Tibial nerve (tissue), 4 donors: ENCODE results near the gene FRMD3. TPM values are rescaled to one million over a fixed set of nuclear protein-coding genes. Genes with fewer than 3 reads are reported as not detected.

Experiments
- DNase-seq, 2 donors: peaks; one replicate each; pipeline ENCODE4 v3.0.0-alpha.2; 2019; ENCODE audit warnings: low spot score in 2 of 2
- H3K27ac ChIP-seq, 4 donors: fragments of 200-600 bp; sonication (generic) in 3 of 4; one replicate each; pipeline ENCODE4 v1.5.1; 2017 to 2019; ENCODE audit warnings: mild to moderate bottlenecking in 1 of 4
- H3K27me3 ChIP-seq, 2 donors: fragments of 200-600 bp; sonication (generic) in 1 of 2; one replicate each; pipeline versions ENCODE4 v1.5.1 to v1.6.0; 2017 to 2019
- H3K36me3 ChIP-seq, 3 donors: fragments of 200-600 bp; sonication (generic); one replicate each; pipeline ENCODE4 v1.5.1; 2018 to 2019
- H3K4me1 ChIP-seq, 4 donors: fragments of 200-600 bp; sonication (generic) in 3 of 4; one replicate each; pipeline ENCODE4 v1.5.1; 2017 to 2019
- H3K4me3 ChIP-seq, 4 donors: fragments of 200-600 bp; sonication (generic) in 3 of 4; one replicate each; pipeline ENCODE4 v1.5.1; 2017 to 2019; ENCODE audit warnings: mild to moderate bottlenecking in 1 of 4, moderate library complexity in 1 of 4
- H3K9me3 ChIP-seq, 4 donors: fragments of 200-600 bp; sonication (generic) in 3 of 4; one replicate each; pipeline ENCODE4 v1.5.1; 2017 to 2019
- CTCF ChIP-seq, 5 experiments: fragments of 200-600 bp in 3 of 5; fragments of 450-650 bp in 2 of 5; sonication (generic) in 3 of 5; IDR thresholded peaks; one replicate each; pipeline ENCODE4 v1.5.1; 2016 to 2019; ENCODE audit warnings: antibody characterized with exemption in 5 of 5, mild to moderate bottlenecking in 3 of 5, moderate library complexity in 2 of 5
- EP300 ChIP-seq, 2 donors: sonication (generic); formaldehyde crosslinking; IDR thresholded peaks; one replicate each; pipeline ENCODE4 v1.6.1; 2017; ENCODE audit warnings: antibody characterized with exemption in 2 of 2, mild to moderate bottlenecking in 1 of 2
- POLR2A ChIP-seq, 2 donors: fragments of 450-650 bp; IDR thresholded peaks; one replicate each; pipeline ENCODE4 v1.6.1; 2017; ENCODE audit warnings: antibody characterized with exemption in 2 of 2, mild to moderate bottlenecking in 2 of 2, moderate library complexity in 2 of 2
- WGBS, 2 donors: methylation state at CpG; one replicate each; pipeline ENCODE4 v1.1.5; 2018; 5-methylcytosine and 5-hydroxymethylcytosine counted together
- total RNA-seq, 4 donors: library from RNA; depleted of rRNA; stranded (reverse); fragments of >200 nt; gene quantifications; one replicate each; pipeline ENCODE4 v1.1.0, GENCODE V29; 2016

FRMD3 gene
- total RNA-seq, 4 donors from 2014 or later, result 31.2 to 44.0 (median 34.5) TPM

- no peak for TF ChIP-seq CTCF (IDR thresholded peaks at IDR 0.05)
- no peak for TF ChIP-seq POLR2A (IDR thresholded peaks at IDR 0.05)
- TF ChIP-seq EP300 (IDR thresholded peaks at IDR 0.05), result no peak
- Histone ChIP-seq H3K4me1 (no peaks in the 10 kb centered on the region), H3K27me3 (no peaks in the 10 kb centered on the region), H3K27ac (no peak overlapping the region), H3K4me3 (no peak overlapping the region), H3K36me3 (peaks cover 0 to 39% (median 0%) of the 10 kb centered on the region in 3 donors), H3K9me3 (no peaks in the 10 kb centered on the region)
- 66 to 74% methylated on average over 3 of the region's 3 CpGs for WGBS, 2 donors
- no peak for DNase-seq
Measured at GRCh38 chr9:83340451-83340850, 197.8 kb downstream of the FRMD3 start.

- H3K27ac ChIP-seq, result no peak overlapping the region
- no peaks in the 10 kb centered on the region for H3K9me3 ChIP-seq
- 75 to 93% methylated on average over 1 of the region's 1 CpG for WGBS, 2 donors
- H3K36me3 ChIP-seq, result peaks cover 0 to 39% (median 0%) of the 10 kb centered on the region in 3 donors
- peaks cover 0 to 4% (median under 1%) of the 10 kb centered on the region in 4 donors for H3K4me1 ChIP-seq
- H3K4me3 ChIP-seq, result no peak overlapping the region
- no peak for DNase-seq
- no peaks in the 10 kb centered on the region for H3K27me3 ChIP-seq
- TF ChIP-seq CTCF (IDR thresholded peaks at IDR 0.05) (no peak), EP300 (IDR thresholded peaks at IDR 0.05) (no peak), POLR2A (IDR thresholded peaks at IDR 0.05) (no peak)
Measured at GRCh38 chr9:83339435-83339834, 198.8 kb downstream of the FRMD3 start.

- H3K27ac ChIP-seq, result no peak overlapping the region
- H3K27me3 ChIP-seq, result no peaks in the 10 kb centered on the region
- H3K4me1 ChIP-seq, result peaks cover 0 to 5% (median 2%) of the 10 kb centered on the region in 4 donors
- 22 to 35% methylated on average over 1 of the region's 1 CpG for WGBS, 2 donors
- no peak for TF ChIP-seq CTCF (IDR thresholded peaks at IDR 0.05)
- no peak for TF ChIP-seq EP300 (IDR thresholded peaks at IDR 0.05)
- no peak for TF ChIP-seq POLR2A (IDR thresholded peaks at IDR 0.05)
- H3K36me3 ChIP-seq, result peaks cover 0 to 22% (median 0%) of the 10 kb centered on the region in 3 donors
- no peaks in the 10 kb centered on the region for H3K9me3 ChIP-seq
- DNase-seq, result no peak
- H3K4me3 ChIP-seq, result no peak overlapping the region
Measured at GRCh38 chr9:83336706-83337105, 201.5 kb downstream of the FRMD3 start.

GRCh38 chr9:83334320-83334719, 203.9 kb downstream of the FRMD3 start:
- peak in 1 of 2 donors; percentile 63 for TF ChIP-seq EP300 (IDR thresholded peaks at IDR 0.05)
- peak; percentile 84 to 89 (median 87) for TF ChIP-seq CTCF (IDR thresholded peaks at IDR 0.05)
- TF ChIP-seq POLR2A (IDR thresholded peaks at IDR 0.05), result no peak
- whole genome bisulfite sequencing, 2 donors, result 2 to 5% methylated on average over 4 of the region's 4 CpGs
- peak; percentile 82 to 89 for DNase-seq
- H3K27me3 ChIP-seq, result no peaks in the 10 kb centered on the region
- H3K9me3 ChIP-seq, result no peaks in the 10 kb centered on the region
- no peak overlapping the region for H3K27ac ChIP-seq
- H3K4me1 ChIP-seq, result peaks cover 0 to 5% (median 2%) of the 10 kb centered on the region in 4 donors
- H3K36me3 ChIP-seq, result peaks cover 0 to 4% (median 0%) of the 10 kb centered on the region in 3 donors
- H3K4me3 ChIP-seq, result no peak overlapping the region

- no peak for DNase-seq
- peaks cover 0 to 4% (median 0%) of the 10 kb centered on the region in 3 donors for H3K36me3 ChIP-seq
- 97 to 99% methylated on average over 8 of the region's 8 CpGs for WGBS, 2 donors
- H3K9me3 ChIP-seq, result no peaks in the 10 kb centered on the region
- no peaks in the 10 kb centered on the region for H3K27me3 ChIP-seq
- peaks cover 0 to 9% (median 2%) of the 10 kb centered on the region in 4 donors for H3K4me1 ChIP-seq
- H3K27ac ChIP-seq, result no peak overlapping the region
- H3K4me3 ChIP-seq, result no peak overlapping the region
- TF ChIP-seq EP300 (IDR thresholded peaks at IDR 0.05) (no peak), POLR2A (IDR thresholded peaks at IDR 0.05) (no peak), CTCF (IDR thresholded peaks at IDR 0.05) (no peak)
Measured at GRCh38 chr9:83330207-83331196, 207.7 kb downstream of the FRMD3 start.
